Measurements from ENCODE around the gene RSBN1L.

DNA sequence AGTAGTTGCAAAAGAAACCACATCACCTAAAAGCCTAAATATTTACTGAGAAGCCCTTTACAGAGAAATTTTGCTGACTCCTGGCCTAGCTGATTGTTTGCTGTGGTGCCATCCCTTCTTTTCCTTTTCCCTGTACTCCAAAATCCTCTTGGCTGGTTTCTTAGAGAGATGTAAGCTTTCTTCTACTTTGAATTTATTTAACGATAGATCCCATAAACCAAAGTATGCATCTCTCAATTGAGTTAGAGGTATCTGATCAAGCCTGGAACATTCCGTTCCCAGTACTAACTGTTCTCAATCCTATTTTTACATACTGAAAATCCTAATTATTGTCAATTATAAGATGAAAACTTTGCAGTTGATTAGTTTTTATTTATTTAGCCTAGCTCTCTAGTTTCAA is 95.7 kb downstream of the RSBN1L start:
- TF ChIP-seq, protein P1, sequence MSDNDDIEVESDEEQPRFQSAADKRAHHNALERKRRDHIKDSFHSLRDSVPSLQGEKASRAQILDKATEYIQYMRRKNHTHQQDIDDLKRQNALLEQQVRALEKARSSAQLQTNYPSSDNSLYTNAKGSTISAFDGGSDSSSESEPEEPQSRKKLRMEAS (IDR thresholded peaks at IDR 0.05; ENCODE audit: low read depth, low read length), result no peak
- TF ChIP-seq, protein P2, sequence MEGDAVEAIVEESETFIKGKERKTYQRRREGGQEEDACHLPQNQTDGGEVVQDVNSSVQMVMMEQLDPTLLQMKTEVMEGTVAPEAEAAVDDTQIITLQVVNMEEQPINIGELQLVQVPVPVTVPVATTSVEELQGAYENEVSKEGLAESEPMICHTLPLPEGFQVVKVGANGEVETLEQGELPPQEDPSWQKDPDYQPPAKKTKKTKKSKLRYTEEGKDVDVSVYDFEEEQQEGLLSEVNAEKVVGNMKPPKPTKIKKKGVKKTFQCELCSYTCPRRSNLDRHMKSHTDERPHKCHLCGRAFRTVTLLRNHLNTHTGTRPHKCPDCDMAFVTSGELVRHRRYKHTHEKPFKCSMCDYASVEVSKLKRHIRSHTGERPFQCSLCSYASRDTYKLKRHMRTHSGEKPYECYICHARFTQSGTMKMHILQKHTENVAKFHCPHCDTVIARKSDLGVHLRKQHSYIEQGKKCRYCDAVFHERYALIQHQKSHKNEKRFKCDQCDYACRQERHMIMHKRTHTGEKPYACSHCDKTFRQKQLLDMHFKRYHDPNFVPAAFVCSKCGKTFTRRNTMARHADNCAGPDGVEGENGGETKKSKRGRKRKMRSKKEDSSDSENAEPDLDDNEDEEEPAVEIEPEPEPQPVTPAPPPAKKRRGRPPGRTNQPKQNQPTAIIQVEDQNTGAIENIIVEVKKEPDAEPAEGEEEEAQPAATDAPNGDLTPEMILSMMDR (IDR thresholded peaks at IDR 0.05; ENCODE audit: low read depth, low read length), result no peak
